GM21447 (cell line): ENCODE data around the gene XYLT2.
"Not testable (repeated sequence)": the region's sequence is repeated elsewhere in the genome, so short reads cannot be mapped to it uniquely, and the experiment has no call there.

ENCODE experiments used
- ATAC-seq: cut with Tn5 transposase; IDR thresholded peaks from one replicate; pipeline ENCODE4 v1.9.1; 2021; ENCODE audit not compliant: unreplicated experiment

The XYLT2 gene

DNA sequence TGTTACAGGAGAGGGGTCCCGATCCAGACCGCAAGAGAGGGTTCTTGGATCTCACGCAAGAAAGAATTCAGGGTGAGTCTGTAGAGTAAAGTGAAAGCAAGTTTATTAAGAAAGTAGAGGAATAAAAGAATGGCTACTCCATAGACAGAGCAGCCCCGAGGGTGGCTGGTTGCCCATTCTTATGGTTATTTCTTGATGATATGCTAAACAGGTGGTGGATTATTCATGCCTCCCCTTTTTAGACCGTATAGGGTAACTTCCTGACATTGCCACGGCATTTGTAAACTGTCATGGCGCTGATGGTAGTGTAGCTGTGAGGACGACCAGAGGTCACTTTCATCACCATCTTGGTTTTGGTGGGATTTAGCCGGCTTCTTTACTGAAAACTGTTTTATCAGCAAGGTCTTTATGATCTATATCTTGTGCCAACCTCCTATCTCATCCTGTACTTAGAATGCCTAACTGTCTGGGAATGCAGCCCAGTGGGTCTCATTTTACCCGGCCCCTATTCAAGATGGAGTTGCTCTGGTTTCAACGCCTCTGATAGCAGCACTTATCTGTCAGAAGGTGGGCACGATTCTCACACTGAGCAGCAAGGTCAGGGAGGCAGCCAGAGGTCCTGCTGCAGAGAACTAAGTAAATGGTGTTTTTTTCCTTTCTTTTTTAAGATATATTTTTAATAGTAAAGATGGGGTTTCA, 26.5 kb upstream of the XYLT2 start:
- no peak for ATAC-seq

- ATAC-seq = no peak
Measured at GRCh38 chr17:50322271-50322670, 23.7 kb upstream of the XYLT2 start.

GRCh38 chr17:50323060-50323459, 22.9 kb upstream of the XYLT2 start:
- ATAC-seq = no peak

GRCh38 chr17:50325906-50326305, 20.0 kb upstream of the XYLT2 start:
- ATAC-seq = no peak

DNA sequence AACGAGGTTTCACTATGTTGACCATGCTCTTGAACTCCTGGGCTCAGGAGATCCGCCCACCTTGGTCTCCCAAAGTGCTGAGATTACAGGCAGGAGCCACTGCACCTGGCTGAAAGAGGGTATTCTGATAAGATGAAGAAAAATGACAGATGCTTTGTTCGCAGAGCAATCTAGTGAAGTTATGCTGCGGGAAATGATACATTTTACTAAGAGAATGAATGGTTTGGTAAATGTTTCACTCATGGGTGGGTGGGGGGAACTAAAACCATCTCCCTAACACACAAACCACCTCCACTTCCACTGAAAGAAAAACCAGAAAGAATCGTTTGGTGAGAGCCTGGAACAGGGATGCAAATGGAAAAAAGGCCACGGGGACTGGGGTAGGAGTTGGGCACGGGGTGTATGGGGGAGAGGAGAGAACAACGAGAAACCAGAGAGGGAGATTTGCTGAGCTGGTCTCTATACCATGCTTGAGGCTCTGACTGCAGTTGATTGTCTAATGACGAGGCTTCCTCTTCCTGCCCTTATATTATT, 19.0 kb upstream of the XYLT2 start:
- ATAC-seq = no peak

- no peak for ATAC-seq
Measured at GRCh38 chr17:50328363-50329325, 17.3 kb upstream of the XYLT2 start.

DNA sequence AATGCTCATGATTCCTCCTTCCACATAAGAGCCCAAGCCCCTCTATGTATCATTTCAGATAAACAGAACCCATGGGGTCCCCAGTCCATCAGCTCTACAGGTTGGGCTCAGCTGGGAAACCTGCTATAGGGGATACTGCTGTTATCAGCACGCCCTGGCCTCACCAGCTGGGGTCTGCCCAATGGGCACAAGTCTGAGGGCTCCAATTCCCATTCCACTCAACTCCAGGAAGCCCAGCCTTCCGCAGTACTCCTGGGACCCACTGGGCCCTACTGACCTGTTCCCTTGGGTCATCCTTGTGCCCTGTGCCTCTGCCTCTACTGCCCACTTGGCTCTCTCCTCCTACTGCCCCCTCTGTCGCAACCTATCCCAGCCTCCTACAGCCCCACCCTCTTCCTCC, 16.2 kb upstream of the XYLT2 start:
- ATAC-seq = no peak

DNA sequence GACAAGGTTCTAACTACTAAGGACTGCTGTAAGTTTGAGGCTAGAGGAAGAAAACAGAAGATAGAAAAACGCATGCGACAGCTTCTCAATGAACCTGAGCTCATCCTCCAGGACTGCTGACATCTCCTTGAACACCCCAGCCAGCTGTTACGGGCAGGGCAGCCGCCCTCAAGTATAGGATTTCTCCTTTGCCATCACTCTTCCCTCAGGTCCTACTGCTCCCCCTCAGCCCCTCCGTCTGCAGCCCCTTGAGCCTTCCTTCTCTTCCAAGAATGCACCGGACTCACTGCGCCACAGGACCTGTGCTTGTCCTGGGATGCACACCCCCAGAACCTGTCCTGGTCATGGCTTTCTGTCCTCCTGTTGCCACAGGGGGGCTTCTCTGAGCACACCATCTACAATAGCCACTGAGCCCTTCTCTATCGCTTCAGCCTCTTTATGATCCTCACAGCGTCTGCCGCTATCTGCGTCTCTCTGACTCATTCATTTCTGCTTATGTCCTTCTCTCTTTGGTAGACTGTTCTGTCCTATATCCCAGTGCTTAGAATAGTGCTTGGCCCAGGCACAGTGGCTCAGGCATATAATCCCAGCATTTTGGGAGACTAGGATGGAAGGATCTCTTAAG, 15.7 kb upstream of the XYLT2 start:
- ATAC-seq = no peak

GRCh38 chr17:50331085-50331791, 14.7 kb upstream of the XYLT2 start:
- no peak for ATAC-seq

DNA sequence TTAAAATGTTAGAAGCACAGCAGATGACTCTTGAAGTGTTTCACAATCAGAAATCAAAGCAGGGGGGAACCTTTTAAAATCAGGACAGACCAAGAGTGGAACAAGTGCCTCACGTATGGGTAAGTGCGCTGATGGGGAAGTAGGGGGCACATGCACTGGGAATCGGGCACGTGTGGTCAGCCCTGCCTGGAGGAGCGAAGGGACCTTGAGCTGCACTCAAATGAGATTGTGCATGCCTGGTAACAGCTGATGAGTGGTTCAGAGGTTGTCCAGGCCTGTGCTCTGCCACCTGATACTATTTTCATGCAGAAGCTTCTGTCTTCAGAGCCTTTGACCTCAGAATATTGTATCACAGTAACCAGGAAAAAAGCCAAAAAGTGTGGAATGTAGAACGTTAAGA, 13.7 kb upstream of the XYLT2 start:
- no peak for ATAC-seq

DNA sequence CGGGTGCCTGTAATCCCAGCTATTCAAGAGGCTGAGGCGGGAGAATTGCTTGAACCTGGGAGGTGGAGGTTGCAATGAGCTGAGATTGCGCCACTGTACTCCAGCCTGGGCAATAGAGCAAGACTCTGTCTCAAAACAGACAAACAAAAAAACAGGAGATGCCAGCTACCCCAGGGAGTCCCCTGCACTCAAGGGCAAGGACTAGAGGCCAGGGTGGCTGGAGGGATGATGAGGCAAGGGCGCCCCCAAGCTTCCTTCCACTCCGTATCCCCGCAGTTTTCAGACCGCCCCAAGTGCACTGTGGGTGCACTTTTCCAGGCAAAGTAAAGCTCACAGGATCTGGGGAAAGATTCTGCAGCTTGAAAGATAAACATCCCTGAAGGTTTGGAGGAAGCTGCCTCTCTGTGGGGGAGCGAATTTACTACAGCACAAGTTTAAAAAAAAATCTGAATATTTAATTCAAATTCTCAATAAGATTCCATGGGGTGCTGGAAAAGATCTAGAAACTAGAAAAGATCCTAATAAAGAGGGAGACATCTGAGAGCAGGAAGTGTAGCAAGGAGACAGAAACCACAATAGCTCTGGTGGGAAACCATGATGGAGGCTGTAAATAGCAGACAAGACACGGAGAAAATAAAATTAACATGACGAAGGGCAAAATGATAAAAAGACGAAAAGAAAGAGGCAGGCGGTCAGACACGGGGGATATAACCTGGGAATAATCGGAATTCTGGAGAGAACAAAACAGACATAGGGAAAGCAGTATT, 12.5 kb upstream of the XYLT2 start:
- ATAC-seq = not testable (repeated sequence)

GRCh38 chr17:50337956-50338355, 8.0 kb upstream of the XYLT2 start:
- no peak for ATAC-seq

GRCh38 chr17:50338645-50339044, 7.3 kb upstream of the XYLT2 start:
- no peak for ATAC-seq

DNA sequence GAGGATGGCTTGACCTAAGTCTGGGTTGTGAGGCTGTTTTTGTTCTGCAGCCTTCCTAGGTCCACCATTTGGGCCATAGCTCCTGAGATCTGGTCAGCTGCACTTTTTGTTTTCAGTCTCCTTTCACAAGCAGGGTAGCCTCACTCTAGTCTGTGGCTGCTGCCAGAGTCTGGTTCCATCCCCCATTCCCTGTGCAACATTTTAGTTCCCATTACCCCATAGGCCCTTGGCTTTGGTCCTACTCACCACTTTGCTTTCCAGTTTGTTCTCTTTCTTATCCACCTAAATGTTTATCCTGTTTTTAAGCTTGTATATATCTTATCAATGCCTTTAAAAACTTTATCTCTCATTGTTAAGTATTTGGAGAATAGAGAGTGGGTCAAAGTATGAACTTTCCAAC, 6.5 kb upstream of the XYLT2 start:
- no peak for ATAC-seq

GRCh38 chr17:50344731-50345365, 1.1 kb upstream of the XYLT2 start:
- ATAC-seq = no peak

DNA sequence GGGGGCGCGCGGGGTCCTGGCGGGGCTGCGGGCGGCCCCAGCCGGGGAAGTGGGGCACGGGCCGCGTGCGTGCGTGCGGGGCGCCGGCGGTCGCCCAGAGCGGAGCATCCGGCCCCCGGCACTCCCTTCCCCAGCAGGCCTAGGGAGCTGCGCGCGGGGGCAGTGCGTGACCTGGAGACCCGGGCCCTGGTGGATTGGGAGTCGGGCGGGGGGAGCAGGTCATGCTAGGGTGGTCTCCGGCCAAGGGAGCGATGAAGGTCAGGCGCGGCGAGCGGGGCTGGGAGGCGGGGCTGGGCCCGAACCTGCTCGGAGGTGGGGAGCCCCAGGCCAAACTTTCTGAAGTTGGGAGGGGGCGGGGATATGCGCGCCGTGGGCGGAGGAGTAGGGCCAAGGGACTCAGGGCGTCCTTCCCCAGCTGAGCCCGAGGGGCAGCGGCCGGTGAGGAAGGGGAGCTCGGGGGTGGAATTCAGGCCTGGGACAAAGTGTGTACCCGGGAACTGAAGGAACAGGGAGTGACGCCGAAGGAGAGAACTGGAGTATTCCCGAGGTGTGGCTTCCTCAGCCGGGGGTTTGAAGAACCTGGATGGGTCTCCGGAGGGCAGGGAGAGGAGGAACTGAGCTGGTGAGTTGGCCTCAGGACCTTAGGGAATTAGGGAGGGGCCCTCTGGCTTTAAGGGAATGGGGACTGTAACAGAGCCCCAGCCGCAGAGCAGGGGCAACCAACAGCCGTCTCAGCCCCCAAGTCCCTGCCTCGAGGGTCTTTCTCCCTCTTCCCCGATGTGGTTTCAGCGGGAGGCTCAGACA, 589 bp downstream of the XYLT2 start:
- ATAC-seq = peak; percentile 48

DNA sequence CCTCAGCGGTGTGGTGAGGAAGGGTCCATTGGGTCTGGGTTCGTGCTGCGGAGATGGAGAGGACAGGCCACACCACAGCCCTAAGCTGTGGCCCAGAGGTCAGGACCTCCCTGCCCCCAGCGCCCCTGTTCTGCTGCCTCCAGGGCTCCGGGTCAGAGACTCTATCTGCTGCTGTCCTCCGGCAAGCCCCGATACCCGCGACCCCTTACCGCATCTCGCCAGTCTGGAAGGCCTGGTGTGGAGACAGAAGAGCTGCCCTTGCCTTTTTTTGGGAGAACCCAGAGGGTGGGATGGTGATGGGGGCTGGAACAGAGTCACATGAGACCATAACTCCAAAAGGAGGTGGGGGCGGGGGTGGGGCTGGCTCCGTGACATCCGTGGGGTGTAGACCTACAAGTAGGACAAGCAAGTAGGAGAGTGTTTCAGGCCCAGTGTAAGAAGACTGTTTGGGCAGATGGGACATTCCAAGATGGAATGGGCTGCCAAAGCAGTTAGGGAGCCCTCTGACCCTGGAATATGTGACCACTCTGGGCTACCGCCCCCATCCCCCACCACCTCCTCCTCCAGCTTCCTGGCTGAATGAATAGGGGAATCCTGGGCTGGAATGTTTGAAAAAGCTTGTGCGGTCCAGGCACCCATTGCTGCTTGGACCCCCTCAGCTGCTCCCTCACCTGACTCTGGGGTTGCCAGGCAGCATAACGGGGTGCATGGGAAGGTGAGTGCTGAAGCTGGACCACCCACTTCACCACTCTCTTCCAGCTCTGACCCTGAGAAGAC, 1.4 kb downstream of the XYLT2 start:
- ATAC-seq = no peak

DNA sequence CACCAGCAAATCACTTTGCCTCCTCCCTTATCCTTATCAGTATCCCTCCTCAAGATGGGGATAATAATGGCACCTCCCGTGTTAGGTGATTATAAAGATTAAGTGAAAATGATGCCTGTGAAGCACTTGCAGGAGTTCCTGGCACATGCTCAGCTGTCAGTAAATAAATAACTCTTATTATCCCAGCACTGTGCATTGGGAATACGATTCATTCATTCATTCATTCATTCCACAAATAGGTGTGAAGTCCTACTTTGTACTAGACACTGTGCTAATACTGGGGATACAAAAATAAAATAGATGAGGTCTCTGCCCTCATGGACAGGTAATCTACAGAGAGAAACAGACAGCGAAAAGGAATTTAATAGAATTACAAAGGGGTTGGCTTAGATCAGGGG, 2.0 kb downstream of the XYLT2 start:
- ATAC-seq = no peak
